Liver (tissue), 3 donors: Measurements from ENCODE around the gene MYO16.

Source experiments
- FOXA1 ChIP-seq: IDR thresholded peaks from 2 replicates; pipeline ENCODE4 v1.6.1; 2016; ENCODE audit warnings: antibody characterized with exemption
- GABPA ChIP-seq, 2 donors: IDR thresholded peaks in 1 of 2; conservative IDR thresholded peaks in 1 of 2; 2 replicates each; pipeline ENCODE4 v1.6.1; 2016; ENCODE audit warnings: antibody characterized with exemption in 2 of 2, mild to moderate bottlenecking in 1 of 2, moderate library complexity in 1 of 2
- HNF4A ChIP-seq, 2 donors: conservative IDR thresholded peaks; 2 replicates each; pipeline ENCODE4 v1.6.1; 2016; ENCODE audit warnings: antibody characterized with exemption in 2 of 2, mild to moderate bottlenecking in 2 of 2
- JUND ChIP-seq, 2 donors: IDR thresholded peaks; 2 replicates each; pipeline ENCODE4 v1.6.1; 2016; ENCODE audit warnings: antibody characterized with exemption in 2 of 2
- NR2F2 ChIP-seq: IDR thresholded peaks from 2 replicates; pipeline ENCODE4 v1.6.1; 2016; ENCODE audit warnings: antibody characterized with exemption
- RAD21 ChIP-seq, 2 donors: IDR thresholded peaks; 2 replicates each; pipeline ENCODE4 v1.6.1; 2016; ENCODE audit warnings: antibody characterized with exemption in 2 of 2, mild to moderate bottlenecking in 2 of 2
- SP1 ChIP-seq: IDR thresholded peaks from 2 replicates; pipeline ENCODE4 v1.6.1; 2018; ENCODE audit warnings: antibody characterized with exemption, mild to moderate bottlenecking
- TAF1 ChIP-seq: conservative IDR thresholded peaks from 2 replicates; pipeline ENCODE4 v1.6.1; 2016; ENCODE audit warnings: antibody characterized with exemption, mild to moderate bottlenecking
- YY1 ChIP-seq: IDR thresholded peaks from 2 replicates; pipeline ENCODE4 v1.6.1; 2016; ENCODE audit warnings: antibody characterized with exemption, mild to moderate bottlenecking
- TF ChIP-seq, protein P1 (sequence below): IDR thresholded peaks from 2 replicates; pipeline ENCODE4 v1.6.1; 2016; ENCODE audit warnings: antibody characterized with exemption
- TF ChIP-seq, protein P2 (sequence below): fragments of 150-350 bp; IDR thresholded peaks from 2 replicates; pipeline ENCODE4 v1.5.1; 2017; ENCODE audit warnings: improper control_type of control experiment, low read depth, low read length; ENCODE audit not compliant: missing input control
- TF ChIP-seq, protein P3 (sequence below): IDR thresholded peaks from 2 replicates; pipeline ENCODE4 v1.6.1; 2016; ENCODE audit warnings: antibody characterized with exemption
- donor health status: healthy.
- donor health status: healthy.

DNA sequence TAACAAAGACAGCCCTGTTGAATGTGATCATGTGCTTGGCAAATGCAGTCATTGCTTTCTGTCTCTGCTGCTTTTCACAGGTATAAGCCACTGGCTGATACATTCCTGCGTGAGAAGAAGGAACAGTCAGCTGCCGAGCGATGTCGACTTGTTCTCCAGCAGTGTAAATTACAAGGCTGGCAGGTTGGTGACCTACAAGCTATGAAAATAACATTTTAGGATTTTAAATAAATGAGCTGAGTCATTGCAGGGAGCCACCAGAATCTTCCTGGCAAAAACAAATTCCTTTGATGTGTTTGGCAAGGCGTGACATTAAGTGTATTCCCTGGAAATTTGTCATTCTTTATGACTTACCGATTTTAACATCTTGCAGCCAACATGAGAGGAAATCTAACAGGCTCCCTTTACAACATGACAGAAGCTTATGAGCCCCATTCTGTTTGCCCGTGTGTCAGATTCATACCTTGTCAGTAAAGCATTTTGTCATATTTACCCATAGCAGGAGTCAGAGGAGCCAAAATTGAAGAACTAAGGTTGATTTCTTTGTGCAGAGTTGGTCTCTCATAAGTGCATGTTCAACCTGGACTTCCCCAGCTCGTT, 471.4 kb downstream of the MYO16 start:
- TF ChIP-seq, protein P1, sequence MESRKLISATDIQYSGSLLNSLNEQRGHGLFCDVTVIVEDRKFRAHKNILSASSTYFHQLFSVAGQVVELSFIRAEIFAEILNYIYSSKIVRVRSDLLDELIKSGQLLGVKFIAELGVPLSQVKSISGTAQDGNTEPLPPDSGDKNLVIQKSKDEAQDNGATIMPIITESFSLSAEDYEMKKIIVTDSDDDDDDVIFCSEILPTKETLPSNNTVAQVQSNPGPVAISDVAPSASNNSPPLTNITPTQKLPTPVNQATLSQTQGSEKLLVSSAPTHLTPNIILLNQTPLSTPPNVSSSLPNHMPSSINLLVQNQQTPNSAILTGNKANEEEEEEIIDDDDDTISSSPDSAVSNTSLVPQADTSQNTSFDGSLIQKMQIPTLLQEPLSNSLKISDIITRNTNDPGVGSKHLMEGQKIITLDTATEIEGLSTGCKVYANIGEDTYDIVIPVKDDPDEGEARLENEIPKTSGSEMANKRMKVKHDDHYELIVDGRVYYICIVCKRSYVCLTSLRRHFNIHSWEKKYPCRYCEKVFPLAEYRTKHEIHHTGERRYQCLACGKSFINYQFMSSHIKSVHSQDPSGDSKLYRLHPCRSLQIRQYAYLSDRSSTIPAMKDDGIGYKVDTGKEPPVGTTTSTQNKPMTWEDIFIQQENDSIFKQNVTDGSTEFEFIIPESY = no peak
- TF ChIP-seq, protein P2, sequence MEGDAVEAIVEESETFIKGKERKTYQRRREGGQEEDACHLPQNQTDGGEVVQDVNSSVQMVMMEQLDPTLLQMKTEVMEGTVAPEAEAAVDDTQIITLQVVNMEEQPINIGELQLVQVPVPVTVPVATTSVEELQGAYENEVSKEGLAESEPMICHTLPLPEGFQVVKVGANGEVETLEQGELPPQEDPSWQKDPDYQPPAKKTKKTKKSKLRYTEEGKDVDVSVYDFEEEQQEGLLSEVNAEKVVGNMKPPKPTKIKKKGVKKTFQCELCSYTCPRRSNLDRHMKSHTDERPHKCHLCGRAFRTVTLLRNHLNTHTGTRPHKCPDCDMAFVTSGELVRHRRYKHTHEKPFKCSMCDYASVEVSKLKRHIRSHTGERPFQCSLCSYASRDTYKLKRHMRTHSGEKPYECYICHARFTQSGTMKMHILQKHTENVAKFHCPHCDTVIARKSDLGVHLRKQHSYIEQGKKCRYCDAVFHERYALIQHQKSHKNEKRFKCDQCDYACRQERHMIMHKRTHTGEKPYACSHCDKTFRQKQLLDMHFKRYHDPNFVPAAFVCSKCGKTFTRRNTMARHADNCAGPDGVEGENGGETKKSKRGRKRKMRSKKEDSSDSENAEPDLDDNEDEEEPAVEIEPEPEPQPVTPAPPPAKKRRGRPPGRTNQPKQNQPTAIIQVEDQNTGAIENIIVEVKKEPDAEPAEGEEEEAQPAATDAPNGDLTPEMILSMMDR = no peak
- TF ChIP-seq YY1 (no peak), SP1 (no peak), GABPA (IDR thresholded peaks at IDR 0.05 in 1 of 2, conservative IDR thresholded peaks at IDR 0.05 in 1 of 2) (no peak), TAF1 (no peak), JUND (IDR thresholded peaks at IDR 0.05) (no peak), NR2F2 (no peak), RAD21 (IDR thresholded peaks at IDR 0.05) (no peak), HNF4A (conservative IDR thresholded peaks at IDR 0.05) (no peak), FOXA1 (no peak)
- TF ChIP-seq, protein P3, sequence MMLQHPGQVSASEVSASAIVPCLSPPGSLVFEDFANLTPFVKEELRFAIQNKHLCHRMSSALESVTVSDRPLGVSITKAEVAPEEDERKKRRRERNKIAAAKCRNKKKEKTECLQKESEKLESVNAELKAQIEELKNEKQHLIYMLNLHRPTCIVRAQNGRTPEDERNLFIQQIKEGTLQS = no peak
